H9 (cell line): ENCODE data around the gene ZNF287. TPM values are rescaled to one million over a fixed set of nuclear protein-coding genes. Genes with fewer than 3 reads are reported as not detected.

Experiments used
- DNase-seq: peaks from one replicate; pipeline ENCODE4 v3.0.0-alpha.2; 2017
- H2AFZ ChIP-seq: one replicate; pipeline ENCODE4 v1.6.1; 2013; ENCODE audit warnings: mild to moderate bottlenecking, low read length, control low read depth, moderate library complexity
- H2AK5ac ChIP-seq: 2 replicates; pipeline ENCODE4 v1.6.1; 2013; ENCODE audit warnings: low read length, control low read depth, mixed read lengths; ENCODE audit not compliant: insufficient read length
- H2BK120ac ChIP-seq: one replicate; pipeline ENCODE4 v1.6.1; 2013; ENCODE audit warnings: low read depth, mild to moderate bottlenecking, low read length, control low read depth, inconsistent platforms; ENCODE audit not compliant: poor library complexity, severe bottlenecking
- H2BK12ac ChIP-seq: 2 replicates; pipeline ENCODE4 v1.6.1; 2013; ENCODE audit warnings: low read length, control low read depth, mixed read lengths, low read depth; ENCODE audit not compliant: insufficient read length
- H2BK15ac ChIP-seq: 2 replicates; pipeline ENCODE4 v1.6.1; 2013; ENCODE audit warnings: low read depth, low read length, control low read depth
- H2BK20ac ChIP-seq: one replicate; pipeline ENCODE4 v1.6.1; 2013; ENCODE audit warnings: low read depth, mild to moderate bottlenecking, low read length, control low read depth, inconsistent platforms; ENCODE audit not compliant: poor library complexity, severe bottlenecking
- H2BK5ac ChIP-seq: 2 replicates; pipeline ENCODE4 v1.6.1; 2013; ENCODE audit warnings: low read length, control low read depth, mixed read lengths; ENCODE audit not compliant: insufficient read length
- H3K14ac ChIP-seq: 2 replicates; pipeline ENCODE4 v1.6.1; 2013; ENCODE audit warnings: low read length, control low read depth; ENCODE audit not compliant: insufficient read depth
- H3K18ac ChIP-seq: 2 replicates; pipeline ENCODE4 v1.6.1; 2013; ENCODE audit warnings: low read depth, mild to moderate bottlenecking, mixed read lengths, low read length, control low read depth; ENCODE audit not compliant: insufficient read length
- H3K23ac ChIP-seq: 2 replicates; pipeline ENCODE4 v1.6.1; 2013; ENCODE audit warnings: low read length, control low read depth, mixed read lengths, low read depth; ENCODE audit not compliant: insufficient read length
- H3K23me2 ChIP-seq: 2 replicates; pipeline ENCODE4 v1.6.1; 2013; ENCODE audit warnings: low read depth, mild to moderate bottlenecking, mixed read lengths, low read length, control low read depth; ENCODE audit not compliant: insufficient read length, poor library complexity, severe bottlenecking
- H3K27ac ChIP-seq: 2 replicates; pipeline ENCODE4 v1.5.1; 2013; ENCODE audit warnings: low read length, control low read depth, mixed read lengths, low read depth; ENCODE audit not compliant: insufficient read length
- H3K27me3 ChIP-seq: 2 replicates; pipeline ENCODE4 v1.6.1; 2013; ENCODE audit warnings: low read length, control low read depth, inconsistent platforms; ENCODE audit not compliant: insufficient read depth
- H3K4ac ChIP-seq: 2 replicates; pipeline ENCODE4 v1.6.1; 2013; ENCODE audit warnings: low read depth, mild to moderate bottlenecking, control low read depth, inconsistent platforms, low read length, moderate library complexity
- H3K4me1 ChIP-seq: 2 replicates; pipeline ENCODE4 v1.6.1; 2013; ENCODE audit warnings: low read length, control low read depth, inconsistent platforms; ENCODE audit not compliant: insufficient read depth
- H3K4me2 ChIP-seq: 2 replicates; pipeline ENCODE4 v1.6.1; 2013; ENCODE audit warnings: low read length, control low read depth, mixed read lengths; ENCODE audit not compliant: insufficient read length, insufficient read depth
- H3K56ac ChIP-seq: 2 replicates; pipeline ENCODE4 v1.6.1; 2013; ENCODE audit warnings: low read depth, mild to moderate bottlenecking, mixed read lengths, low read length, control low read depth; ENCODE audit not compliant: insufficient read length
- H3K79me1 ChIP-seq: 2 replicates; pipeline ENCODE4 v1.6.1; 2013; ENCODE audit warnings: low read depth, mild to moderate bottlenecking, moderate library complexity, low read length, control low read depth, inconsistent platforms; ENCODE audit not compliant: insufficient read depth, poor library complexity, severe bottlenecking
- H3K79me2 ChIP-seq: 2 replicates; pipeline ENCODE4 v1.6.1; 2013; ENCODE audit warnings: low read length, control low read depth, inconsistent platforms; ENCODE audit not compliant: insufficient read depth
- H3K9ac ChIP-seq: 2 replicates; pipeline ENCODE4 v1.6.1; 2013; ENCODE audit warnings: low read length, control low read depth, mixed read lengths; ENCODE audit not compliant: insufficient read length; ENCODE audit errors: extremely low read depth
- H3K9me3 ChIP-seq: one replicate; pipeline ENCODE4 v1.6.1; 2013; ENCODE audit warnings: low read depth, low read length, inconsistent platforms; ENCODE audit not compliant: control insufficient read depth
- H3T11ph ChIP-seq: one replicate; pipeline ENCODE4 v1.6.1; 2013; ENCODE audit warnings: mild to moderate bottlenecking, low read length, control low read depth, inconsistent platforms
- H4K20me1 ChIP-seq: one replicate; pipeline ENCODE4 v1.6.1; 2013; ENCODE audit not compliant: control insufficient read depth, insufficient read length, insufficient read depth
- H4K5ac ChIP-seq: 2 replicates; pipeline ENCODE4 v1.6.1; 2013; ENCODE audit warnings: low read depth, mild to moderate bottlenecking, mixed read lengths, low read length, control low read depth; ENCODE audit not compliant: insufficient read length
- H4K8ac ChIP-seq: replicated peaks from 2 replicates; pipeline ENCODE4 v1.6.1; 2013; ENCODE audit warnings: low read length, control low read depth, mixed read lengths, low read depth; ENCODE audit not compliant: insufficient read length
- H4K91ac ChIP-seq: 2 replicates; pipeline ENCODE4 v1.6.1; 2013; ENCODE audit warnings: low read depth, mild to moderate bottlenecking, moderate library complexity, mixed read lengths, low read length, control low read depth; ENCODE audit not compliant: insufficient read length
- H3K27ac Mint-ChIP-seq, 3 experiments: 2 replicates in 2 of 3; 3 replicates in 1 of 3; pipeline ENCODE4 v1.8.0; 2020 to 2021; ENCODE audit warnings: mixed read lengths in 3 of 3, mild to moderate bottlenecking in 1 of 3, moderate library complexity in 1 of 3
- H3K27me3 Mint-ChIP-seq: 2 replicates; pipeline ENCODE4 v1.8.0; 2021; ENCODE audit warnings: low read depth, mild to moderate bottlenecking, moderate library complexity, mixed read lengths
- H3K36me3 Mint-ChIP-seq, 3 experiments: 2 replicates in 2 of 3; 3 replicates in 1 of 3; pipeline ENCODE4 v1.8.0; 2020 to 2021; ENCODE audit warnings: low read depth in 3 of 3, mixed read lengths in 3 of 3; ENCODE audit not compliant: insufficient read depth in 1 of 3
- H3K4me1 Mint-ChIP-seq, 2 experiments: 2 replicates each; pipeline ENCODE4 v1.8.0; 2020; ENCODE audit warnings: mixed read lengths in 2 of 2
- H3K4me3 Mint-ChIP-seq, 2 experiments: 2 replicates in 1 of 2; 3 replicates in 1 of 2; pipeline ENCODE4 v1.8.0; 2020 to 2021; ENCODE audit warnings: mild to moderate bottlenecking in 2 of 2, mixed read lengths in 2 of 2, moderate library complexity in 1 of 2
- H3K9me3 Mint-ChIP-seq, 2 experiments: 2 replicates in 1 of 2; 3 replicates in 1 of 2; pipeline ENCODE4 v1.8.0; 2020; ENCODE audit warnings: mild to moderate bottlenecking in 2 of 2, mixed read lengths in 2 of 2, moderate library complexity in 1 of 2
- CTCF ChIP-seq: fragments of 200-600 bp; sonication (generic); conservative IDR thresholded peaks from 3 replicates; pipeline ENCODE4 v1.8.0; 2021; ENCODE audit warnings: antibody characterized with exemption, mild to moderate bottlenecking
- WGBS: extraction: QIAGEN DNeasy Blood & Tissue Kit; methylation state at CpG from one replicate; pipeline ENCODE4 v1.1.7; 2013; ENCODE audit warnings: missing lambda C conversion rate, low lambda C conversion rate, mixed read lengths; ENCODE audit not compliant: insufficient read length; ENCODE audit errors: extremely low coverage; 5-methylcytosine and 5-hydroxymethylcytosine counted together
- total RNA-seq: library from RNA; stranded (reverse); gene quantifications from 2 replicates; pipeline ENCODE4 v1.2.1, GENCODE V29; 2021

ZNF287 gene
- total RNA-seq, 1 experiment from 2014 or later = 7.1 TPM

GRCh38 chr17:16551878-16552636 lies 16.9 kb downstream of the ZNF287 start:
- H3K9me3 Mint-ChIP-seq = peaks cover 79 to 83% of the 10 kb centered on the region in 2 experiments
- no peak for TF ChIP-seq CTCF
- H2AFZ ChIP-seq = no peak overlapping the region
- H3K27me3 ChIP-seq = no peaks in the 10 kb centered on the region
- no peaks in the 10 kb centered on the region for H4K20me1 ChIP-seq
- H3K27ac ChIP-seq = no peak overlapping the region
- no peaks in the 10 kb centered on the region for H3K4me1 Mint-ChIP-seq
- no peak overlapping the region for H2BK120ac ChIP-seq
- H4K5ac ChIP-seq = no peak overlapping the region
- no peak overlapping the region for H3K18ac ChIP-seq
- no peak for DNase-seq
- H3K4me2 ChIP-seq = no peak overlapping the region
- H3K9ac ChIP-seq = no peak overlapping the region
- H3K4ac ChIP-seq = no peak overlapping the region
- H3K79me2 ChIP-seq = no peaks in the 10 kb centered on the region
- no peak overlapping the region for H3K27ac Mint-ChIP-seq
- H3K56ac ChIP-seq = no peak overlapping the region
- H3K79me1 ChIP-seq = no peaks in the 10 kb centered on the region
- no peak overlapping the region for H2BK15ac ChIP-seq
- H3K14ac ChIP-seq = no peak overlapping the region
- no peak overlapping the region for H2BK20ac ChIP-seq
- no peak overlapping the region for H4K91ac ChIP-seq
- H2AK5ac ChIP-seq = no peak overlapping the region
- H3K36me3 Mint-ChIP-seq = peaks cover 59 to 68% (median 60%) of the 10 kb centered on the region in 3 experiments
- H3K27me3 Mint-ChIP-seq = peaks cover 4% of the 10 kb centered on the region; the same call in 1 of the 2 replicates
- WGBS = no CpG with 5 or more reads among the region's 4 CpGs
- no peak overlapping the region for H4K8ac ChIP-seq
- H3K23ac ChIP-seq = no peak overlapping the region
- no peak overlapping the region for H2BK12ac ChIP-seq
- peaks cover 55% of the 10 kb centered on the region for H3K9me3 ChIP-seq
- H2BK5ac ChIP-seq = no peak overlapping the region
- no peak overlapping the region for H3K4me3 Mint-ChIP-seq
- H3T11ph ChIP-seq = no peak overlapping the region
- no peaks in the 10 kb centered on the region for H3K4me1 ChIP-seq
- no peaks in the 10 kb centered on the region for H3K23me2 ChIP-seq
